Endothelial cell of umbilical vein (primary cell): ENCODE measurements around the gene ADD2.

Source experiments
- EZH2 ChIP-seq: IDR thresholded peaks from 2 replicates; pipeline ENCODE4 v1.6.1; 2012; ENCODE audit warnings: borderline replicate concordance, low read depth, mild to moderate bottlenecking, moderate library complexity, low read length, inconsistent platforms; ENCODE audit not compliant: severe bottlenecking
- GATA2 ChIP-seq: IDR thresholded peaks from 2 replicates; pipeline ENCODE4 v1.7.0; 2011; ENCODE audit warnings: low read depth, mild to moderate bottlenecking, moderate library complexity, mixed read lengths, low read length; ENCODE audit not compliant: insufficient read length, insufficient read depth
- JUN ChIP-seq: IDR thresholded peaks from 2 replicates; pipeline ENCODE4 v1.6.1; 2011; ENCODE audit warnings: borderline replicate concordance, low read depth; ENCODE audit not compliant: insufficient read length, insufficient read depth
- MYC ChIP-seq: IDR thresholded peaks from one replicate; pipeline ENCODE4 v1.6.1; 2011; ENCODE audit warnings: mild to moderate bottlenecking, low read depth, low read length
- POLR2A ChIP-seq: IDR thresholded peaks from 2 replicates; pipeline ENCODE4 v1.6.1; 2012; ENCODE audit warnings: low read depth, mild to moderate bottlenecking, control low read depth, low read length
- POLR2AphosphoS5 ChIP-seq: IDR thresholded peaks from 2 replicates; pipeline ENCODE4 v1.6.1; 2012; ENCODE audit warnings: low read depth, mild to moderate bottlenecking, control low read depth, low read length, moderate library complexity; ENCODE audit not compliant: insufficient read depth
- TF ChIP-seq, protein P1 (sequence below), 2 donors: IDR thresholded peaks; 1 replicate in 1 of 2; 2 replicates in 1 of 2; pipeline ENCODE4 v1.5.1; 2011; ENCODE audit warnings: low read length in 2 of 2, mild to moderate bottlenecking in 2 of 2, moderate library complexity in 2 of 2, control low read depth in 1 of 2, inconsistent platforms in 1 of 2, low read depth in 1 of 2; ENCODE audit not compliant: insufficient read depth in 1 of 2; ENCODE audit errors: extremely low read depth in 1 of 2
- TF ChIP-seq, protein P2 (sequence below): IDR thresholded peaks from 2 replicates; pipeline ENCODE4 v1.6.1; 2011; ENCODE audit not compliant: insufficient read depth, insufficient read length

DNA sequence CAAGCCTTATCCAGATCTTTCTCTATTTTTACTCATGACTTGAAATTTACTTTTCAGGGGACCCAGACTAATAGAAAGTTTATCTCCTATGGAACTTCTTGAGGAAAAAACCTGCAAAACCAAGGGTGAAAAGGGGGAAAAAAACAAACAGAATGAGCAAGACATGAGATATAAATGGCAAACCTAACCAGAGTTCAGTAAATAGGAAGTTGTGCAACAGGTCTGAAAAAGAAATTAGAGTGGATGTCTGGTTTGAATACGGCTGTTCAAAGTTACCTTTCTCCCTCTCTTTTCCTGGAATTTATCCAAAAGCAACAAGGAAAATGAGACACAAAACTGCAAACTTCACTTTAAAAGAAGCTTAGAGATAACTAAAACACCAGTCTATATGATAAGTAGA is 135.6 kb downstream of the ADD2 start:
- TF ChIP-seq, protein P1, sequence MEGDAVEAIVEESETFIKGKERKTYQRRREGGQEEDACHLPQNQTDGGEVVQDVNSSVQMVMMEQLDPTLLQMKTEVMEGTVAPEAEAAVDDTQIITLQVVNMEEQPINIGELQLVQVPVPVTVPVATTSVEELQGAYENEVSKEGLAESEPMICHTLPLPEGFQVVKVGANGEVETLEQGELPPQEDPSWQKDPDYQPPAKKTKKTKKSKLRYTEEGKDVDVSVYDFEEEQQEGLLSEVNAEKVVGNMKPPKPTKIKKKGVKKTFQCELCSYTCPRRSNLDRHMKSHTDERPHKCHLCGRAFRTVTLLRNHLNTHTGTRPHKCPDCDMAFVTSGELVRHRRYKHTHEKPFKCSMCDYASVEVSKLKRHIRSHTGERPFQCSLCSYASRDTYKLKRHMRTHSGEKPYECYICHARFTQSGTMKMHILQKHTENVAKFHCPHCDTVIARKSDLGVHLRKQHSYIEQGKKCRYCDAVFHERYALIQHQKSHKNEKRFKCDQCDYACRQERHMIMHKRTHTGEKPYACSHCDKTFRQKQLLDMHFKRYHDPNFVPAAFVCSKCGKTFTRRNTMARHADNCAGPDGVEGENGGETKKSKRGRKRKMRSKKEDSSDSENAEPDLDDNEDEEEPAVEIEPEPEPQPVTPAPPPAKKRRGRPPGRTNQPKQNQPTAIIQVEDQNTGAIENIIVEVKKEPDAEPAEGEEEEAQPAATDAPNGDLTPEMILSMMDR (IDR thresholded peaks at IDR 0.05; ENCODE audit: extremely low read depth in 1 of 2, insufficient read depth in 1 of 2, low read depth in 1 of 2, low read length in 2 of 2): no peak
- TF ChIP-seq POLR2A (no peak), POLR2AphosphoS5 (no peak), EZH2 (no peak), MYC (no peak), JUN (no peak), GATA2 (no peak)
- TF ChIP-seq, protein P2, sequence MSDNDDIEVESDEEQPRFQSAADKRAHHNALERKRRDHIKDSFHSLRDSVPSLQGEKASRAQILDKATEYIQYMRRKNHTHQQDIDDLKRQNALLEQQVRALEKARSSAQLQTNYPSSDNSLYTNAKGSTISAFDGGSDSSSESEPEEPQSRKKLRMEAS: no peak
